ENCODE data around the gene CMTR2. TPM values are rescaled to one million over a fixed set of nuclear protein-coding genes. Genes with fewer than 3 reads are reported as not detected.

The CMTR2 gene
- total and polyA plus RNA-seq, 2 of the 4 experiments (the other 2 are of a cell fraction), result 10.6 to 21.9 TPM

- no peak overlapping the region for H3K4me2 ChIP-seq (ENCODE audit: low read depth, low read length)
- H3K4ac ChIP-seq (ENCODE audit: low read depth, low read length), result no peak overlapping the region
- H3K79me1 ChIP-seq (ENCODE audit: low read depth in 1 of 2, low read length in 2 of 2), result no peaks in the 10 kb centered on the region
- H3K56ac ChIP-seq (ENCODE audit: extremely low read depth, insufficient read depth, low read length), result no peak overlapping the region
- no peak overlapping the region for H2BK120ac ChIP-seq (ENCODE audit: low read depth, low read length)
- H3K9me3 ChIP-seq (ENCODE audit: control insufficient read depth, insufficient read depth, low read length), result no peaks in the 10 kb centered on the region
- H3K27me3 ChIP-seq (ENCODE audit: control insufficient read depth, insufficient read depth, low read length), result no peaks in the 10 kb centered on the region
- POLR2A ChIA-PET (ENCODE audit: unreplicated experiment), result no interaction called here
- H2AK5ac ChIP-seq (ENCODE audit: low read depth, low read length), result no peak overlapping the region
- no peak overlapping the region for H3K23ac ChIP-seq (ENCODE audit: low read depth, low read length)
- H3K36me3 ChIP-seq (ENCODE audit: control insufficient read depth, insufficient read depth, low read length), result no peaks in the 10 kb centered on the region
- no peak overlapping the region for H2BK20ac ChIP-seq (ENCODE audit: low read depth, low read length)
- no peak overlapping the region for H4K8ac ChIP-seq (ENCODE audit: low read depth in 2 of 2, low read length in 2 of 2)
- dilution Hi-C loops (cut with HindIII; ENCODE audit: low sequenced_read_pairs, unreplicated experiment) (no loop called here), in situ Hi-C loops (cut with MboI; ENCODE audit: low sequenced_read_pairs) (no loop called here), intact Hi-C loops (cut with micrococcal nuclease) (no loop called here)
- no peak overlapping the region for H2AK9ac ChIP-seq (replicated peaks; ENCODE audit: low read depth, low read length, poor library complexity)
- H4K5ac ChIP-seq (ENCODE audit: low read depth, low read length), result no peak overlapping the region
- no peak for DNase-seq
- TF ChIP-seq RFX5 (IDR thresholded peaks at IDR 0.05; ENCODE audit: low read depth, low read length), result no peak
- TF ChIP-seq CEBPB (IDR thresholded peaks at IDR 0.05; ENCODE audit: low read depth, low read length), result no peak
- TF ChIP-seq RCOR1 (IDR thresholded peaks at IDR 0.05; ENCODE audit: insufficient replicate concordance, low read length), result no peak
- no peak for TF ChIP-seq SMC3 (IDR thresholded peaks at IDR 0.05; ENCODE audit: low read depth, low read length)
- TF ChIP-seq FOS (IDR thresholded peaks at IDR 0.05; ENCODE audit: low read depth, low read length), result no peak
- TF ChIP-seq BHLHE40 (IDR thresholded peaks at IDR 0.05; ENCODE audit: low read depth, low read length), result no peak
- no peak for TF ChIP-seq NFE2L2 (IDR thresholded peaks at IDR 0.05; ENCODE audit: low read depth, low read length)
- no peak for TF ChIP-seq MXI1 (IDR thresholded peaks at IDR 0.05; ENCODE audit: borderline replicate concordance, low read depth, low read length)
- no peak for TF ChIP-seq USF2 (IDR thresholded peaks at IDR 0.05; ENCODE audit: low read depth, low read length)
- no peak for TF ChIP-seq RAD21 (IDR thresholded peaks at IDR 0.05; ENCODE audit: low read length)
- TF ChIP-seq ELK1 (IDR thresholded peaks at IDR 0.05; ENCODE audit: borderline replicate concordance, low read depth, low read length), result no peak
- no peak for TF ChIP-seq POLR2A (IDR thresholded peaks at IDR 0.05; ENCODE audit: low read depth, low read length)
- no peak for TF ChIP-seq CTCF (conservative IDR thresholded peaks at IDR 0.05; ENCODE audit: low read depth, low read length)
- TF ChIP-seq MAZ (IDR thresholded peaks at IDR 0.05; ENCODE audit: borderline replicate concordance, low read depth, low read length), result no peak
- TF ChIP-seq MAFK (IDR thresholded peaks at IDR 0.05; ENCODE audit: low read depth, low read length), result no peak
- TF ChIP-seq CHD1 (IDR thresholded peaks at IDR 0.05; ENCODE audit: low read depth, low read length), result no peak
- H4K91ac ChIP-seq (ENCODE audit: insufficient read depth, low read depth, low read length), result no peak overlapping the region
- no peak overlapping the region for H3K27ac ChIP-seq (ENCODE audit: insufficient read depth, low read length)
- H3K4me1 ChIP-seq (ENCODE audit: control insufficient read depth, insufficient read depth, low read length), result no peaks in the 10 kb centered on the region
- no peaks in the 10 kb centered on the region for H3K9me1 ChIP-seq (ENCODE audit: insufficient read depth, low read length)
- ATAC-seq (ENCODE audit: low read depth), result no peak
- no peak overlapping the region for H2AFZ ChIP-seq (replicated peaks; ENCODE audit: low read length, poor library complexity)
- BruUV-seq (replicated peaks), result no TSS peak
- H4K20me1 ChIP-seq (ENCODE audit: insufficient read depth, low read length), result no peaks in the 10 kb centered on the region
- CTCF ChIA-PET, result no interaction called here
- no peak overlapping the region for H3K4me3 ChIP-seq (ENCODE audit: insufficient read depth, low read depth, low read length)
- H3K9ac ChIP-seq (ENCODE audit: low read depth, low read length), result no peak overlapping the region
- no peak overlapping the region for H2BK5ac ChIP-seq (ENCODE audit: low read depth, low read length, poor library complexity, severe bottlenecking)
- no peak overlapping the region for H3K18ac ChIP-seq (ENCODE audit: low read depth, low read length)
- H2BK15ac ChIP-seq (ENCODE audit: low read depth, low read length), result no peak overlapping the region
- no peak overlapping the region for H3K14ac ChIP-seq (replicated peaks; ENCODE audit: low read depth, low read length)
Measured at GRCh38 chr16:71260995-71261394, 28.2 kb downstream of the CMTR2 start.
